Spinal cord (tissue), 10 donors: ENCODE results near the gene EML4. TPM values are rescaled to one million over a fixed set of nuclear protein-coding genes. Genes with fewer than 3 reads are reported as not detected.
"Not testable (repeated sequence)": the region's sequence is repeated elsewhere in the genome, so short reads cannot be mapped to it uniquely, and the experiment has no call there.

Experiments
- DNase-seq, 6 donors: peaks; one replicate each; pipeline versions ENCODE4 v3.0.0 to v3.0.0-alpha.2; 2013 to 2015; ENCODE audit warnings: low spot score in 6 of 6, low read depth in 4 of 6
- H3K27ac ChIP-seq: one replicate; pipeline ENCODE4 v1.5.1; 2013; ENCODE audit warnings: low read depth, low read length, control low read depth
- H3K27me3 ChIP-seq: one replicate; pipeline ENCODE4 v1.6.1; 2013; ENCODE audit warnings: low read length; ENCODE audit not compliant: control insufficient read depth, insufficient read depth
- H3K36me3 ChIP-seq: one replicate; pipeline ENCODE4 v1.6.1; 2013; ENCODE audit warnings: low read length; ENCODE audit not compliant: control insufficient read depth, insufficient read depth
- H3K4me1 ChIP-seq: one replicate; pipeline ENCODE4 v1.6.1; 2013; ENCODE audit warnings: low read length; ENCODE audit not compliant: control insufficient read depth, insufficient read depth
- H3K4me3 ChIP-seq: one replicate; pipeline ENCODE4 v1.5.1; 2013; ENCODE audit warnings: low read depth, low read length, control low read depth
- H3K9me3 ChIP-seq: one replicate; pipeline ENCODE4 v1.6.1; 2013; ENCODE audit warnings: low read length; ENCODE audit not compliant: control insufficient read depth, insufficient read depth
- WGBS: methylation state at CpG from one replicate; pipeline ENCODE4 v1.1.5; 2013; ENCODE audit warnings: missing lambda C conversion rate; ENCODE audit not compliant: insufficient coverage; 5-methylcytosine and 5-hydroxymethylcytosine counted together
- polyA plus RNA-seq, 2 donors: library from polyadenylated mRNA; unstranded; fragments of 120-200 nt; gene quantifications; one replicate each; pipeline ENCODE4 v1.2.1, GENCODE V29; 2013; ENCODE audit not compliant: insufficient read length in 2 of 2
- total RNA-seq, 2 donors: library from RNA; depleted of rRNA in 1 of 2; stranded (reverse); fragments of 120-200 nt in 1 of 2; fragments of >200 nt in 1 of 2; gene quantifications; one replicate each; pipeline versions ENCODE4 v1.2.3 to v1.2.4, GENCODE V29; 2013 to 2014
- donor health status: healthy.

Gene EML4
- total and polyA plus RNA-seq, 4 donors = 31.6 to 68.8 (median 44.9) TPM

DNA sequence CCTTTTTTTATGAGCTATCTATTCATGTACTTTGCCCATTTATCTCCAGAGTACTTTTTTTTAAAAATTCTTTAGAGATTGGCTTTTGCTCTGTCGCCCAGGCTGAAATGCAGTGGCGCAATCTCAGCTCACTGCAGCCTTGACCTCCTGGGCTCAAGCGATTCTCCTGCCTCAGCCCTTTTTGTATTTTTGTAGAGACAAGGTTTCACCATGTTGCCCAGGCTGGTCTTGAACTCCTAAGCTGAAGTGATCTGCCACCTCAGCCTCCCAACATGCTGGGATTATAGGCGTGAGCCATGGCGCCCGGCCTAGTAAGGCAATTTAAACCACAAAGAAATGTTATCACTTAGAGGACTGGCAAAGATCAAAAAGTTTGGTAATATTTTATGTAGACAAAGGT, 177.7 kb downstream of the EML4 start:
- H3K27me3 ChIP-seq, H3K4me3 ChIP-seq, H3K27ac ChIP-seq, H3K9me3 ChIP-seq, DNase-seq: not testable (repeated sequence)
- Histone ChIP-seq H3K36me3 (peaks cover 24% of the 10 kb centered on the region), H3K4me1 (peaks cover 15% of the 10 kb centered on the region)
- WGBS = 98% methylated on average over 3 of the region's 6 CpGs

DNA sequence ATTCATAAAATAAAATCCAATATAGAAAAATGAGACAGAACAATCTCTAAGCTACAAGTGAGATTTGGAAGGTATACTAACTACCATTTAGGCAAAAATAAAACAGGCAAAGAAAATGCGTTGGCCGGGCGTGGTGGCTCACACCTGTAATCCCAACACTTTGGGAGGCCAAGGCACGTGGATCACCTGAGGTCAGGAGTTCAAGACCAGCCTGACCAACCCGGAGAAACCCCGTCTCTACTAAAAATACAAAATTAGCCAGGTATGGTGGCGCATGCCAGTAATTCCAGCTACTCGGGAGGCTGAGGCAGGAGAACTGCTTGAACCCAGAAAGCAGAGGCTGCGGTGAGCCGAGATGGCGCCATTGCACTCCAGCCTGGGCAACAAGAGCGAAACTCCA, 178.4 kb downstream of the EML4 start:
- H3K4me3 ChIP-seq, H3K27ac ChIP-seq, H3K27me3 ChIP-seq, H3K4me1 ChIP-seq, H3K9me3 ChIP-seq, DNase-seq: not testable (repeated sequence)
- 96% methylated on average over 5 of the region's 12 CpGs for WGBS
- peaks cover 24% of the 10 kb centered on the region for H3K36me3 ChIP-seq

DNA sequence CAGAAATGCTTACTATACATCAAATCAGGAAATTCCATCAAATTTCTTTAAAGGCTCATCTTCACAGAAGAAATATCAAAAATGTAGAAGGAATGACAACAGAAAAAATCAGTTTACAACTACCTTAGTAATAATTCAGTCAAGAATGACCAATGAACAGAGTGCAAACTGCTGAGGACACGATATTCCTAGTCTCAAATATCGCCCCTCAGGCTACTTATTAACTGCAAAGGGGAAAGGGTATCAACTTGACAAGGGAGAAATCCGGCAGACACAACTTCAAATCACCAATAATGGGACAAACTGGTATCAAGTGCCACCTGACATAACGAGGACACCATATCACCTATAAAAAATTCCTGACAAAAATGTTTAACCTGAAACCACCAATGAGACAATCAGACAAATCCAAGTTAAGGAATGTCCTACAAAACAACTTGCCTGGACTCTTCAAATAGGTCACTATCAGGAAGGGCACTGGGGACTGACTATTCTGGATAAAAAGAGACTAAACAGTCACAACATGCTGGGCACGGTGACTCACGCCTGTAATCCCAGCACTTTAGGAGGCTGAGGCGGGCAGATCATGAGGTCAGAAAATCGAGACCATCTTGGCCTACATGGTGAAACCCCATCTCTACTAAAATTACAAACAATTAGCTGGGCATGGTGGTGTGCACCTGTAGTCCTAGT, 179.1 kb downstream of the EML4 start:
- H3K4me3 ChIP-seq = no peak overlapping the region
- H3K36me3 ChIP-seq = peaks cover 18% of the 10 kb centered on the region
- peaks cover 4% of the 10 kb centered on the region for H3K4me1 ChIP-seq
- no peak for DNase-seq
- 100% methylated on average over 2 of the region's 8 CpGs for WGBS
- H3K9me3 ChIP-seq = no peaks in the 10 kb centered on the region
- no peaks in the 10 kb centered on the region for H3K27me3 ChIP-seq
- H3K27ac ChIP-seq = no peak overlapping the region

DNA sequence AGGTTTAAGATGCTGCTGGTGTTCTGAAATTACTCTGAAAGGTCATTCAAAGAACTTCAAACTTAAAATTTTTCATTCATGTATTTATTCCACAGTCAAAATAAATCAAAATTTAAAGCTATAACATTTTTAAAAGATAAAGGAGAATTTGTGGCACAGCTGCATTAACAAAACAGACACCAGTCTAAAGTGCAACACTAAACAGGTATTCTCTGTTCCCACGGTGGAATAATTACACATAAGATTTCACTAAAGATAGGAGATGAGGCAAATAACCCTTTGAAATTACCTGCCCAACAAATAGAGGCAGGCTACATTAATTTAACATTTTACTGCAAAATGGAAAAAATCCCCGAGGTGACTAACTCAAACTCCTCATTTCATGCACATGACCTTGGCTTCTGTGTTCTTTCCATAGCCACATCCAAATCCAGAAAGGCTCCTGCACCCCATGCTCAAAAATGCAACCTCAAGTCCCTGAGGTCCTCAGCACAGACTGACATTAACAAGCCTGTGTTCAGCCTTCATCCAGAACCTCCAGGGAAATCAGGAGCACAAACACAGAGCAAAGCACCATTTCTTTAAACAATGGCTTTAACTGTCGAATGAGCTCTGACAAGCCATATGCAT, 181.4 kb downstream of the EML4 start:
- Histone ChIP-seq H3K9me3 (no peaks in the 10 kb centered on the region), H3K27me3 (no peaks in the 10 kb centered on the region), H3K36me3 (peaks cover 13% of the 10 kb centered on the region), H3K4me1 (peaks cover 4% of the 10 kb centered on the region), H3K4me3 (no peak overlapping the region), H3K27ac (no peak overlapping the region)
- 100% methylated on average over 1 of the region's 3 CpGs for WGBS
- no peak for DNase-seq

DNA sequence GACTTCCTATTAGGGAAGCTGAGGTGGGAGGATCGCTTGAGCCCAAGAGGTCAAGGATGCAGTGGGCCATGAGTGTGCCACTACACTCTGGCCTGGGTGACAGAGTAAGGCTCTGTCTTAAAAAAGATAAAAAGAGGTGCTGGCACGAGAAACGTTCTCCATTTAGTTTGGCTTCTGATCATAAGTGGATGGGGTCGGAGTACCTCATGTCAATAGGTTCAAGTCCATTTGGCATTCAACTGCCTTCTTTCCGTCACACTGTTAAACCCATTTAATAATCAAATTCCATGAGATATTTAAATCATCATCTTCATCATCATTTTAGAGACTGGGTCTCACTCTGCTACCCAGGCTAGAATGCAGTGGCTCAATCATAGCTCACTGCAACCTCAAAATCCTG, 182.7 kb downstream of the EML4 start:
- no peaks in the 10 kb centered on the region for H3K9me3 ChIP-seq
- H3K4me1 ChIP-seq = no peaks in the 10 kb centered on the region
- no peak for DNase-seq
- no peak overlapping the region for H3K27ac ChIP-seq
- H3K27me3 ChIP-seq = no peaks in the 10 kb centered on the region
- H3K4me3 ChIP-seq = no peak overlapping the region
- H3K36me3 ChIP-seq = peaks cover 8% of the 10 kb centered on the region
- WGBS = 87% methylated on average over 5 of the region's 5 CpGs

DNA sequence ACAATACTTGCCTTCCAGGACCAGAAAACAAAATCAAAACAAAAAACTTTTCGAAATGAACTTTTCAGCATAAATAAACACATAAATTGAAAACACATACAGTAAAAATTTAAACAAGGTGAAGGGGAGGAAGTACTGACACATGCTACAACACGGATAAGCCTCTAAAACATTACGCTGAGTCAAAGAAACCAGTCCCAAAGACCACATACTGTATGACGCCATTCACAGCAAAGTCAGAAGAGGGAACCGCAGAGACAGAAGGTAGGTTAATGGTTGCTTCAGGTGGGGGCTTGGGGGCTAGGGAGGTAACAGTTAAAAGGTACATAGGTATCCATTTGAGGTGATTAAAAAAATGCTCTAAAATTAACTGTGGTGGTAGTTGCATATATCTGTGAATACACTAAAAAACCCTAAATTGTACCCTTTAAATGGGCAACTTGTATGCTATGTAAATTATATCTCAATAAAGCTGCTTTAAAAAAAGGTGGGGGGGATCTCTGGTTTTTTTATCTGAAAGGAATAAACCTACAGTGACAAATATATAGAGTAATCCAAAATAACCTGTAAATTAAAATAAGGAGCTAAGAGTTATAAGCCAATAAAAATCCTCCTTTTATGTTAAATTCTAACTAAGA, 184.8 kb downstream of the EML4 start:
- DNase-seq = no peak
- WGBS = no CpG with 5 or more reads among the region's 5 CpGs
- Histone ChIP-seq H3K9me3 (no peaks in the 10 kb centered on the region), H3K36me3 (peaks cover 6% of the 10 kb centered on the region), H3K4me3 (no peak overlapping the region), H3K27ac (no peak overlapping the region), H3K4me1 (no peaks in the 10 kb centered on the region), H3K27me3 (no peaks in the 10 kb centered on the region)

DNA sequence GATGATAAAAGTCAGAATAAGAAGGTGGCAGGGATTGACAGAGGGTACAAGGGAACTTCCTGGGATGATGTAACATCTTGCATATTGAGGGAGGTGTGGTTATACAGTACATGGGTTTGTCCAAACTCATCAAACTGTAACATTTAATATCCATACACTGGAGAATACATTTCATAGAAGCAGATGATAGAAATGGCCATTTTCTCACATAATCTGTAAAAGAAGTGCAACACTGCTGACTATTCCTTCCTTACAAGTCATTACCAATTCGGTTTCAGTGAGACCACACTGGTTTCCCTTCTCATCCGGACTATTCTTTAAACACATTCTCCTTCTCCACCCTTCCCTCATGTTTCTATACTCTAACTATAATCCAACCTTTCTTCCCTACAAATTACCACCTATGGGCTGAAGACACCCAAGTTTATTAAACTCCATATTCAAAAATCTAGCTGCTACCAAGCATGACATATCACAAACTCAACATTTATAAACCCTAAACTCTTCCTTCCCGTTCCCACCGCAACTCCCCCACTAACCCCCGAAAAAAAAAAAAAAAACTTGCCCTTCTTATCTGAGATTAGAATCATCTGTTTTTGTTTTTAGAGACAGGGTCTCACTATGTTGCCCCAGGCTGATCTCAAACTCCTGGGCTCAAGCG, 190.3 kb downstream of the EML4 start:
- WGBS = 67% methylated on average over 6 of the region's 6 CpGs
- H3K27ac ChIP-seq = no peak overlapping the region

DNA sequence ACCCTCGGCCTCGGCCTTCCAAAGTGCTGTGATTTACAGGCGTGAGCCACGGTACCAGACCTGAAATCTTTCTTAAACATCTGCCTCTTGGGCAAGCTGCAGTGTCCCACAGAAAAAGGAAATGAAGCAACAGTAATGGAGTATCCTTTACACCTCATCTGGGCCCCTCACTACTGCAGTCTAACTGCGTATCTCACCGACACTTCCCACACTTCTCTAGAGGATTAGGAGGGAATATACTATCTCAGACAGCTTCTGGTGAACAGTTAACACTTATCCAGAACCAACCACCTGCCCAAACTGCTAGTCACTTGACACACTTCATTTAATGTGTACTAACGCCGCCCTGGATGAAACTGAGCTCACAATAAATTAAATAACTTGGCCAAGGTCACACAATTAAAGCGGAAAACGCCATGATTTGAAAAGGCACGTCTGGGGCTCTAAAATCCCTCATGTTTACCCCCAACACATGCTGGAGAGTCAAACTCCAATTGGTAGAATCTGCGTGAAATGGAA, 190.9 kb downstream of the EML4 start:
- Histone ChIP-seq H3K4me3 (peak overlapping the region; percentile 97), H3K27ac (no peak overlapping the region), H3K27me3 (no peaks in the 10 kb centered on the region), H3K9me3 (no peaks in the 10 kb centered on the region), H3K36me3 (no peaks in the 10 kb centered on the region), H3K4me1 (peaks cover 7% of the 10 kb centered on the region)
- no peak for DNase-seq
- 27% methylated on average over 10 of the region's 12 CpGs for WGBS

More for the DNA sequence above, 190.3 kb downstream of the EML4 start:
- peaks cover 7% of the 10 kb centered on the region for H3K4me1 ChIP-seq
- H3K27me3 ChIP-seq = no peaks in the 10 kb centered on the region
- H3K9me3 ChIP-seq = no peaks in the 10 kb centered on the region
- H3K36me3 ChIP-seq = no peaks in the 10 kb centered on the region
- H3K4me3 ChIP-seq = peak overlapping the region; percentile 97
- DNase-seq = no peak

DNA sequence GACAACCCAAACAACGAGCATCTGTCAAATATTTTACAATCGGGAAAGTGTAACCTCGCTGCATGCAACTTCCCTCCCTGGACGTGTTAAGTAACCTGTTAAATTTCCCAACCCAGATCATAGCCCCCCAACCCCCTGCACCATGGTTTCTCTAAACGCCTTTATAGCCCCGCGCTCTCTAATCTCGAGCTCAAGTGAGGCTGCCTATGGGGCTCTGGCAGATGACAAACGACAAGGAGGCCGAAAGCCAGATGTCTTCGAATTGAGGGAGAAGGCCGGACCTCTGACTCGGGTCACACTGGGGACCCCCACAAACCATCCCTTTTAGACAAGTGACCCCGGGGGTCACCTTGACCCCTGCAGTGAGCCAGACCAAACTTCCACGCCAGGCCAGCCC, 191.3 kb downstream of the EML4 start:
- Histone ChIP-seq H3K36me3 (no peaks in the 10 kb centered on the region), H3K9me3 (no peaks in the 10 kb centered on the region), H3K27me3 (no peaks in the 10 kb centered on the region), H3K27ac (peak overlapping the region; percentile 96), H3K4me3 (peak overlapping the region; percentile 97), H3K4me1 (peaks cover 7% of the 10 kb centered on the region)
- WGBS = under 1% methylated on average over 15 of the region's 15 CpGs
- peak in 1 of 6 donors; percentile 31 for DNase-seq
